ENCODE measurements around the gene EVPL.

Gene EVPL

DNA sequence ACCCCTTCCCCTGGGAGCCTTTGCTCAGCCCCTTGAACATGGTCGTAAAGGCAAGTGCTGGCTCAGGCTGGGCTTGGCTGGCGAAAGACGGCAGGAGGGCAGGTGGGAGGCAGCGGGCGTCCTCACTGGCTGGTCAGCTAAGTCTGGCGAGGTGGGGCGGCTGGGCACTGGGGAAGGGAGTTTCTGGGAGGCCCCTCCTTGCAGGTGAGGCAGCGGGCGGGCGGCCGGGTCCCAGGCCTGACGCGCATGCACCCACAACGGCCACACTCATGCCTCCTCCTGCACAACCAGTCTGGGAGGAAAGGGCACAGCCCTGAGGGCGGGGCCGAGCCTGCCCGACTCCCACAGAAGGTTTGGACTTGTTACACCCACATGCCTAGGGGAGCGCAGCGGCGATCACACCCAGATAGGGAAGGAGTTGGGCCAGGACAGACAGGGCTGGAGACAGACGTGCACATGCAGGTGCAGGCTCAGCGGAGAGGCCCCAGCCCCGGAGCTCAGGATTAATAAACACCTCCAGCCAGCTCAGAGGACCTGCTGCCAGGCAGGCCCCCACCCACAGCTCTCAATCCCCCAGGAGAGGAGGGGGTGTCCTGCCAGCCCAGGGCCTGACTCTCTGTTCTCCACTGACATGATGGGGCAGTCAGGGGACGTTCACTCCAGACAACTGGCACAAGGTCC, at the start of gene EVPL:
TSS of gene EVPL (minus strand) at position 148 of the 681 bp plus-strand sequence. CDS start at position 40, 108 bp downstream.
- no peak for DNase-seq (ENCODE audit: low read depth)
- H3K4me3 ChIP-seq (ENCODE audit: control insufficient read depth, low read depth, low read length), result no peak within 1 kb of the TSS
- TF ChIP-seq, protein P1, sequence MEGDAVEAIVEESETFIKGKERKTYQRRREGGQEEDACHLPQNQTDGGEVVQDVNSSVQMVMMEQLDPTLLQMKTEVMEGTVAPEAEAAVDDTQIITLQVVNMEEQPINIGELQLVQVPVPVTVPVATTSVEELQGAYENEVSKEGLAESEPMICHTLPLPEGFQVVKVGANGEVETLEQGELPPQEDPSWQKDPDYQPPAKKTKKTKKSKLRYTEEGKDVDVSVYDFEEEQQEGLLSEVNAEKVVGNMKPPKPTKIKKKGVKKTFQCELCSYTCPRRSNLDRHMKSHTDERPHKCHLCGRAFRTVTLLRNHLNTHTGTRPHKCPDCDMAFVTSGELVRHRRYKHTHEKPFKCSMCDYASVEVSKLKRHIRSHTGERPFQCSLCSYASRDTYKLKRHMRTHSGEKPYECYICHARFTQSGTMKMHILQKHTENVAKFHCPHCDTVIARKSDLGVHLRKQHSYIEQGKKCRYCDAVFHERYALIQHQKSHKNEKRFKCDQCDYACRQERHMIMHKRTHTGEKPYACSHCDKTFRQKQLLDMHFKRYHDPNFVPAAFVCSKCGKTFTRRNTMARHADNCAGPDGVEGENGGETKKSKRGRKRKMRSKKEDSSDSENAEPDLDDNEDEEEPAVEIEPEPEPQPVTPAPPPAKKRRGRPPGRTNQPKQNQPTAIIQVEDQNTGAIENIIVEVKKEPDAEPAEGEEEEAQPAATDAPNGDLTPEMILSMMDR (conservative IDR thresholded peaks at IDR 0.05; ENCODE audit: control insufficient read depth, insufficient read depth, low read depth, low read length), result no peak

DNA sequence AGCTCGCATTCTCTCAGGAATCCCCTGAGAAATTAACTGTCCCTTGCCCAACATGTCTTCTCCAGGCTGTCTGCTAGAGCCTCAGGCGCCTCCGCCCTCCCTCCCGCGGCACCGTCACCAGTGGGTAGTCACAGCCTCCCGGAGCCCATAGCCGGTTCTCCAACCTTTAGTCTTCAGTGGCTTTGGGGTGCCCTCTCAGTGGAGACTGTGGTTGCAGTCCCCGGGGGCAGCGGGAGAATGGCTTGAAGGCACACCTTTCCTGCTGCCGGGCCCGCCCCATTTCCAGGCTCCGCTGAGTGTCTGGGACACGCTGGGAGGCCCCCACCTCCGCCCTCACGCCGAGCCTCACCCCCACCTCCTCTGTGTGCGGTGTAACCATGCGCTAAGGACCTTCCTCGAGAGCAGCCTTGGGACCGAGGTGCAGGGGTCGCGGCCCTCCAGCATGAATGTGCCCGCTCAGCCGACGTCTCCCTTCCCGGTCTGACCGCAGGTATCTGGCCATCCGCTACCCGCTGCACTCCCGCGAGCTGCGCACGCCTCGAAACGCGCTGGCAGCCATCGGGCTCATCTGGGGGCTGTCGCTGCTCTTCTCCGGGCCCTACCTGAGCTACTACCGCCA, 49.1 kb upstream of the EVPL start:
- H3K4me3 ChIP-seq (ENCODE audit: control insufficient read depth, low read depth, low read length), result no peak overlapping the region
- no peak for DNase-seq (ENCODE audit: low read depth)
- TF ChIP-seq, protein P1 (conservative IDR thresholded peaks at IDR 0.05; ENCODE audit: control insufficient read depth, insufficient read depth, low read depth, low read length), result no peak

DNA sequence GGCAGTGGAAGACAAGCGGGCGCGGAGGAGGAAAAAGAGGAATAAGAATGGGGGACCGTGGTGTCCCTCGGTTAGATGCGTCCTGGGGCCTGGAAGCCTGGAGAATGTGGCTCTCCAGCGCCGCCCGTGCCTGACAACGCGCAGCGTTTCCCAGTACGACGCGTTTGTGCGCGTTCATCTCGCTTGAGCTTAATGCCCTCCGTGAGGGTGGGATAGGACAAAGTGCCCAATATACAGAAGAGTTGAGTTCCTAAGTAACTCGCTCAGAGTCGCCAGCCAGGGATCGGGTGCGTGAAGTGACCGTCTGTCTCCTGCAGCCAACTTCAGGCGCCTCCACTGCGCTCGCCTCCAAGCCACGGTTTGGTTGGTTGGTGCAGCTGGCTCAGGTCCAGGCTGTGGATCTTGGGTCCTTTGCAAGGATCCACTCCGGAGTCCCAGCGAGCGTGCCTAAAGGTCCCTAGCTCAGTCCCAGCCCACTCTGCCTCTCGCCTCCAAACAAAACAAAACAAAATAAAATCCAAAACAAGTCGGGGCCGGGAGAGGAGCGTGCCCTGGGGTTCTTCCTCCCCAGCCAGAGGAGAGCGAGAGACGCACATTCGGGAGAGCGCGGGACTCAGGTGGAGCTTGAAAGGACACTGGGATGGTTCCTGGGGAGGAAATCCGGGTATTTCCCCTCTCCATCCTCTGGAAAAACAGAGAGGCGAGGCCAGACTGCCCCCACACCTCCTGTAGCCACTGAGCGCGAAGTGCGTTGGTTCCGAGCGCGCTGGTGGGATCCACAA, 48.4 kb upstream of the EVPL start:
- DNase-seq (ENCODE audit: low read depth), result no peak
- no peak overlapping the region for H3K4me3 ChIP-seq (ENCODE audit: control insufficient read depth, low read depth, low read length)
- TF ChIP-seq, protein P1 (conservative IDR thresholded peaks at IDR 0.05; ENCODE audit: control insufficient read depth, insufficient read depth, low read depth, low read length), result no peak

DNA sequence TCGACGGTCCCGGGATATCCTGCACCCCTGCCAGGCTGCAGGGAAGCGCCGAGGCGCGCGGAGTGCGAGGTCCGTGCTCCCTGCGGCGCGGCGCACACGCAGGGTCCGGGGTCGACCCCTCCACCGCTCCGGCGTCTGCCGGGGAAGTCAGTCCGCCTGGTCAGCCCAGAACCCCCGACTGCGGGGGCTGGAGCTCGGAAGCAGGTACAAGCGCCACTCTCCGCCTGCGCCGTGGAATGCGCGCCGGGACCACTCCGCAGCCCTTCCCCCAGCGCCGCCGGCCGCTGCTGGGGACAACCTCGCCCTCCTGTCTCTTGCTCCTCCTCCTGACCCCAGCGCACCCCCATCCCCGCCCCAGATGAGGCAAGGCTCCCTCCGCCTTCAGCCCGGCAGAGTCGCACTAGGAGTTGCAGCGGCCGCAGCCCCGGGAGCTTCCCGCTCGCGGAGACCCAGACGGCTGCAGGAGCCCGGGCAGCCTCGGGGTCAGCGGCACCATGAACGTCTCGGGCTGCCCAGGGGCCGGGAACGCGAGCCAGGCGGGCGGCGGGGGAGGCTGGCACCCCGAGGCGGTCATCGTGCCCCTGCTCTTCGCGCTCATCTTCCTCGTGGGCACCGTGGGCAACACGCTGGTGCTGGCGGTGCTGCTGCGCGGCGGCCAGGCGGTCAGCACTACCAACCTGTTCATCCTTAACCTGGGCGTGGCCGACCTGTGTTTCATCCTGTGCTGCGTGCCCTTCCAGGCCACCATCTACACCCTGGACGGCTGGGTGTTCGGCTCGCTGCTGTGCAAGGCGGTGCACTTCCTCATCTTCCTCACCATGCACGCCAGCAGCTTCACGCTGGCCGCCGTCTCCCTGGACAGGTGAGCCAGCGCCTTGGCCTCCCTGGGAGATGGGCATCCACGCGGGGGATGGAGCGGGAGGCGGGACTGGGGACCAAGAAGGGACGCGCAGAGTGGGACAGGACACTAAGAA, 47.6 kb upstream of the EVPL start, which contains the start of gene GALR2:
TSS of gene GALR2 (plus strand) at position 392 of the 974 bp plus-strand sequence. CDS start at position 495, 103 bp downstream.
- H3K4me3 ChIP-seq (ENCODE audit: control insufficient read depth, low read depth, low read length), result no peak within 1 kb of the TSS
- TF ChIP-seq, protein P1 (conservative IDR thresholded peaks at IDR 0.05; ENCODE audit: control insufficient read depth, insufficient read depth, low read depth, low read length), result no peak
- no peak for DNase-seq (ENCODE audit: low read depth)

DNA sequence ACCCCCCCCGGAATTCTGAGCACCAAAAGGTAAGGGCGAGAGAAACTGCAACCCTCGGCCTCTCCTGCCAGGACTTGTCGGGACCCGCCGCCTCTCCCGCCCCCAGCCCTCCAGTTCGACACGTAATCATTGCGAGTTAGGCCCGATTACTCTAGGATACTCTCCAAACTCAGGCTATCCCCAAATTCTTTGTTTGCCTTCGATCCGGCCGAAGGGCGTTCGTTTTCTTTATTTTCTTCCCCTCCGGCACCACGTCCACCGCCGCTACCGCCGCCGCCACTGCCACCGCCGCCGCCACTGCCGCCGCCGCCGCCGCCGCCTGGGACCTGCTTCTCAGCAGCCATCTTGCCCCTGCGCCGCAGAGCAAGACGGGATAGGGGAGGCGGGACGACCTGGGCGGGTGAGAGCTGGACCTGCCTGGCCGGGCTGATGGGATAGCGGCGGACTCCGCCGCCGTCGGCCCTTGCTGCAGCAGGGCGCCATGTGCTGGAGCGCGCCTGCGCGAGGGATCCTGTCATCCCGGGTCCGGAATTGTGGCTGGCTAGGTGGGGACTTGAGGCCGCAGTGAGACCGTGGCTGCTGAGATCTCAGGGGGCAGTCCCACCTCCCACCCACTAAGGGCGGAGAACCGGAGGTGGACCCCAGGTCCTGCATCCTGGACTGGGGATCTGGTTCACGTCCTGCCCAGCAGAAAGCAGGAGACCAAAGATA, 45.2 kb upstream of the EVPL start, which contains the start of gene SRP68:
TSS of gene SRP68 (minus strand) at position 370 of the 711 bp plus-strand sequence. CDS start at position 344, 26 bp downstream.
- peak; percentile 87 for DNase-seq (ENCODE audit: low read depth)

More for the DNA sequence above, 45.2 kb upstream of the EVPL start, which contains the start of gene SRP68:
- TF ChIP-seq, protein P1 (conservative IDR thresholded peaks at IDR 0.05; ENCODE audit: control insufficient read depth, insufficient read depth, low read depth, low read length), result no peak
- H3K4me3 ChIP-seq (ENCODE audit: control insufficient read depth, low read depth, low read length), result peak within 1 kb of the TSS; percentile 93
